A673 (cell line): ENCODE measurements around the gene NEMP2.

ENCODE experiments used
- CTCF ChIP-seq: fragments of 300-800, 200-600 bp; sonication (generic); conservative IDR thresholded peaks from 2 replicates; pipeline ENCODE4 v1.5.1; 2017; ENCODE audit warnings: low read depth, mild to moderate bottlenecking, antibody characterized with exemption, low read length, moderate library complexity, mixed read lengths
- EZH2 ChIP-seq: fragments of 200-600 bp; sonication (generic); IDR thresholded peaks from 2 replicates; pipeline ENCODE4 v1.6.1; 2017; ENCODE audit warnings: borderline replicate concordance, low read depth, mild to moderate bottlenecking, mixed read lengths, antibody characterized with exemption, low read length; ENCODE audit not compliant: poor library complexity, severe bottlenecking

GRCh38 chr2:190481339-190481738 lies 53.2 kb downstream of the NEMP2 start:
- no peak for TF ChIP-seq CTCF
- no peak for TF ChIP-seq EZH2
